A673 (cell line): ENCODE measurements around the gene ASL. TPM values are rescaled to one million over a fixed set of nuclear protein-coding genes. Genes with fewer than 3 reads are reported as not detected.
"Not testable (repeated sequence)": the region's sequence is repeated elsewhere in the genome, so short reads cannot be mapped to it uniquely, and the experiment has no call there.

Source experiments
- BruUV-seq: library from RNA; stranded (reverse); fragments of 400-500 nt; replicated peaks from 2 replicates; lab custom pipeline; 2021; lab: Mats Ljungman, UMichigan
- CTCF ChIA-PET: fragments of 300-600 bp; sonication (Branson Sonifier 250); formaldehyde crosslinking; loops from one replicate; lab custom pipeline; 2022; ENCODE audit warnings: antibody characterized with exemption; lab: Charles Lee
- POLR2A ChIA-PET: fragments of 300-600 bp; sonication (Branson Sonifier 250); formaldehyde crosslinking; loops from one replicate; lab custom pipeline; 2022; ENCODE audit warnings: antibody characterized with exemption; ENCODE audit not compliant: low non-redundant PET; lab: Charles Lee
- DNase-seq: peaks from one replicate; pipeline ENCODE4 v3.0.0-alpha.2; 2015; ENCODE audit warnings: low spot score
- H3K27ac ChIP-seq: fragments of 200-600 bp; sonication (generic); 2 replicates; pipeline ENCODE4 v1.5.1; 2016; ENCODE audit warnings: mixed run types, low read depth, mild to moderate bottlenecking, mixed read lengths, antibody characterized with exemption, low read length; ENCODE audit not compliant: poor library complexity, severe bottlenecking
- H3K27me3 ChIP-seq: fragments of 200-600 bp; sonication (generic); replicated peaks from 2 replicates; pipeline ENCODE4 v1.6.1; 2017; ENCODE audit warnings: mixed run types, low read depth, mild to moderate bottlenecking, mixed read lengths, antibody characterized with exemption, low read length; ENCODE audit not compliant: insufficient read depth, poor library complexity
- H3K36me3 ChIP-seq: fragments of 200-600 bp; sonication (generic); 2 replicates; pipeline ENCODE4 v1.6.1; 2016; ENCODE audit warnings: mixed run types, mild to moderate bottlenecking, mixed read lengths, antibody characterized with exemption, low read length; ENCODE audit not compliant: insufficient read depth, poor library complexity, severe bottlenecking
- H3K4me1 ChIP-seq: fragments of 200-600 bp; sonication (generic); 2 replicates; pipeline ENCODE4 v1.6.1; 2017; ENCODE audit warnings: mixed run types, mild to moderate bottlenecking, mixed read lengths, antibody characterized with exemption, low read length; ENCODE audit not compliant: insufficient read depth, poor library complexity, severe bottlenecking
- H3K4me3 ChIP-seq: fragments of 200-600 bp; sonication (generic); 2 replicates; pipeline ENCODE4 v1.5.1; 2016; ENCODE audit warnings: low read depth, mixed run types, mild to moderate bottlenecking, mixed read lengths, low read length; ENCODE audit not compliant: poor library complexity, severe bottlenecking
- H3K9me3 ChIP-seq: fragments of 200-600 bp; sonication (generic); 2 replicates; pipeline ENCODE4 v1.6.1; 2016; ENCODE audit warnings: mixed run types, low read depth, mild to moderate bottlenecking, mixed read lengths, antibody characterized with exemption, low read length; ENCODE audit not compliant: poor library complexity, severe bottlenecking
- CTCF ChIP-seq: fragments of 300-800, 200-600 bp; sonication (generic); conservative IDR thresholded peaks from 2 replicates; pipeline ENCODE4 v1.5.1; 2017; ENCODE audit warnings: low read depth, mild to moderate bottlenecking, antibody characterized with exemption, low read length, moderate library complexity, mixed read lengths
- EZH2 ChIP-seq: fragments of 200-600 bp; sonication (generic); IDR thresholded peaks from 2 replicates; pipeline ENCODE4 v1.6.1; 2017; ENCODE audit warnings: borderline replicate concordance, low read depth, mild to moderate bottlenecking, mixed read lengths, antibody characterized with exemption, low read length; ENCODE audit not compliant: poor library complexity, severe bottlenecking
- intact Hi-C: fragments of 100-400 bp; cut with micrococcal nuclease; formaldehyde crosslinking; loops from one replicate; pipeline ENCODE4 v1.10.0; 2022; ENCODE audit not compliant: unreplicated experiment
- total RNA-seq: library from RNA; stranded (reverse); gene quantifications from 2 replicates; pipeline ENCODE4 v1.2.3, GENCODE V29; 2021

The ASL gene
- total RNA-seq, 1 experiment from 2014 or later, result 10.7 TPM

- intact Hi-C loops, result no loop called here
- H3K36me3 ChIP-seq, result peaks cover 4% of the 10 kb centered on the region
- ChIA-PET CTCF (no interaction called here), POLR2A (interaction anchor here (0.7 to 0.9 kb wide), 2 partner anchors 14 to 57 kb away, joined by 3 to 9 read pairs; no protein-coding TSS in a partner anchor)
- peak overlapping the region; percentile 1 for H3K4me3 ChIP-seq
- no peaks in the 10 kb centered on the region for H3K27me3 ChIP-seq
- DNase-seq, result peak; percentile 62
- H3K9me3 ChIP-seq, result no peaks in the 10 kb centered on the region
- peaks cover 39% of the 10 kb centered on the region for H3K4me1 ChIP-seq
- no TSS peak for BruUV-seq
- TF ChIP-seq CTCF, result no peak
- no peak for TF ChIP-seq EZH2
- peak overlapping the region; percentile 80 for H3K27ac ChIP-seq
Measured at GRCh38 chr7:66125052-66125694, 49.6 kb downstream of the ASL start.

- CTCF ChIA-PET, result not testable (repeated sequence)
Measured at GRCh38 chr7:66125781-66126352, 50.2 kb downstream of the ASL start.

GRCh38 chr7:66127172-66127571 is 51.6 kb downstream of the ASL start:
- POLR2A ChIA-PET, BruUV-seq, H3K4me3 ChIP-seq, H3K9me3 ChIP-seq, intact Hi-C loops, H3K27me3 ChIP-seq, DNase-seq, CTCF ChIA-PET: not testable (repeated sequence)
- peaks cover 38% of the 10 kb centered on the region for H3K4me1 ChIP-seq
- peaks cover 12% of the 10 kb centered on the region for H3K36me3 ChIP-seq
- H3K27ac ChIP-seq, result peak overlapping the region; percentile 80

More at GRCh38 chr7:66125781-66126352, 50.2 kb downstream of the ASL start:
- H3K27me3 ChIP-seq, DNase-seq, BruUV-seq, H3K9me3 ChIP-seq, intact Hi-C loops, H3K36me3 ChIP-seq, H3K4me3 ChIP-seq: not testable (repeated sequence)
- H3K27ac ChIP-seq, result peak overlapping the region; percentile 80
- peaks cover 39% of the 10 kb centered on the region for H3K4me1 ChIP-seq
- POLR2A ChIA-PET, result interaction anchor here (0.7 kb wide), 1 partner anchor 13 kb away, joined by 3 read pairs; no protein-coding TSS in a partner anchor

- no peaks in the 10 kb centered on the region for H3K4me1 ChIP-seq
- H3K27ac ChIP-seq, result peak overlapping the region; percentile 19
- CTCF ChIA-PET, result interaction anchor here (0.6 to 0.7 kb wide), 2 partner anchors 416 to 516 kb away, joined by 3 to 6 read pairs; no protein-coding TSS in a partner anchor
- TF ChIP-seq CTCF, result no peak
- TF ChIP-seq EZH2, result no peak
- no peaks in the 10 kb centered on the region for H3K27me3 ChIP-seq
- POLR2A ChIA-PET, result interaction anchor here (0.6 kb wide), 1 partner anchor 14 kb away, joined by 3 read pairs; no protein-coding TSS in a partner anchor
- H3K36me3 ChIP-seq, result peaks cover 36% of the 10 kb centered on the region
- no TSS peak for BruUV-seq
- DNase-seq, result no peak
- H3K4me3 ChIP-seq, result no peak overlapping the region
- H3K9me3 ChIP-seq, result no peaks in the 10 kb centered on the region
- intact Hi-C loops, result no loop called here
Measured at GRCh38 chr7:66138994-66139752, 63.6 kb downstream of the ASL start.
